HEK293 (cell line): Measurements from ENCODE around the gene ARRDC2.
"Not testable (repeated sequence)": the region's sequence is repeated elsewhere in the genome, so short reads cannot be mapped to it uniquely, and the experiment has no call there.

ENCODE experiments used
- CTCF ChIA-PET: fragments of 350-600 bp; formaldehyde crosslinking; extraction: SDS; loops from one replicate; lab custom pipeline; 2021; ENCODE audit warnings: antibody characterized with exemption; lab: Yijun Ruan, JAX
- POLR2A ChIA-PET: fragments of 300-600 bp; formaldehyde crosslinking; extraction: SDS; loops from one replicate; lab custom pipeline; 2020; ENCODE audit warnings: antibody characterized with exemption, inconsistent platforms; lab: Yijun Ruan, JAX
- H3K27ac ChIP-seq: fragments of 200-500 bp; sonication (Bioruptor generic); 2 replicates; pipeline ENCODE4 v1.5.1; 2014; ENCODE audit warnings: low read depth, low read length, control low read depth, inconsistent platforms; ENCODE audit errors: extremely low read depth
- H3K36me3 ChIP-seq, 2 experiments: fragments of 200-500 bp in 1 of 2; sonication (Bioruptor generic) in 1 of 2; 1 replicate in 1 of 2; 2 replicates in 1 of 2; pipeline ENCODE4 v1.5.1; 2014 to 2017; ENCODE audit warnings: inconsistent platforms in 2 of 2, low read length in 2 of 2; ENCODE audit not compliant: control insufficient read depth in 2 of 2, insufficient read depth in 1 of 2
- H3K4me1 ChIP-seq: fragments of 200-500 bp; sonication (Bioruptor generic); 2 replicates; pipeline ENCODE4 v1.5.1; 2014; ENCODE audit warnings: mild to moderate bottlenecking, low read length, inconsistent platforms; ENCODE audit not compliant: control insufficient read depth, insufficient read depth
- H3K4me3 ChIP-seq: 2 replicates; pipeline ENCODE4 v1.5.1; 2011; ENCODE audit warnings: low read depth, mild to moderate bottlenecking, control low read depth, low read length, moderate library complexity
- H3K9me3 ChIP-seq: fragments of 200-500 bp; sonication (Bioruptor generic); 2 replicates; pipeline ENCODE4 v1.5.1; 2014; ENCODE audit warnings: low read depth, low read length, inconsistent platforms; ENCODE audit not compliant: control insufficient read depth, insufficient read depth
- BCL6B ChIP-seq: fragments of 450-650 bp; formaldehyde crosslinking; IDR thresholded peaks from 2 replicates; pipeline ENCODE4 v1.5.1; 2017; ENCODE audit warnings: missing biosample characterization, missing genetic modification characterization
- HIC1 ChIP-seq: fragments of 450-650 bp; formaldehyde crosslinking; IDR thresholded peaks from 2 replicates; pipeline ENCODE4 v1.5.1; 2016; ENCODE audit warnings: missing biosample characterization, missing genetic modification characterization
- SP3 ChIP-seq: fragments of 450-650 bp; formaldehyde crosslinking; IDR thresholded peaks from 2 replicates; pipeline ENCODE4 v1.5.1; 2016; ENCODE audit warnings: missing biosample characterization, missing genetic modification characterization
- SP7 ChIP-seq: fragments of 450-650 bp; formaldehyde crosslinking; IDR thresholded peaks from 2 replicates; pipeline ENCODE4 v1.5.1; 2016; ENCODE audit warnings: missing biosample characterization, missing genetic modification characterization
- YY2 ChIP-seq: fragments of 450-650 bp; formaldehyde crosslinking; IDR thresholded peaks from 2 replicates; pipeline ENCODE4 v1.5.1; 2016; ENCODE audit warnings: missing biosample characterization, missing genetic modification characterization
- ZBTB21 ChIP-seq: fragments of 450-650 bp; formaldehyde crosslinking; IDR thresholded peaks from 2 replicates; pipeline ENCODE4 v1.5.1; 2017; ENCODE audit warnings: missing biosample characterization, missing genetic modification characterization
- ZBTB26 ChIP-seq: fragments of 450-650 bp; formaldehyde crosslinking; optimal IDR thresholded peaks from 2 replicates; pipeline ENCODE3; 2016; ENCODE audit warnings: missing biosample characterization, mild to moderate bottlenecking, missing genetic modification characterization
- ZEB2 ChIP-seq: fragments of 450-650 bp; formaldehyde crosslinking; IDR thresholded peaks from 2 replicates; pipeline ENCODE4 v1.5.1; 2016; ENCODE audit warnings: missing biosample characterization, missing genetic modification characterization
- ZIC2 ChIP-seq: fragments of 450-650 bp; formaldehyde crosslinking; IDR thresholded peaks from 2 replicates; pipeline ENCODE4 v1.5.1; 2016; ENCODE audit warnings: missing biosample characterization, missing genetic modification characterization
- ZNF146 ChIP-seq: fragments of 450-650 bp; formaldehyde crosslinking; IDR thresholded peaks from 2 replicates; pipeline ENCODE4 v1.5.1; 2016; ENCODE audit warnings: missing biosample characterization, missing genetic modification characterization
- ZNF184 ChIP-seq: fragments of 450-650 bp; IDR thresholded peaks from 2 replicates; pipeline ENCODE4 v1.5.1; 2018; ENCODE audit warnings: missing biosample characterization, mild to moderate bottlenecking, missing genetic modification characterization
- ZNF211 ChIP-seq: fragments of 450-650 bp; formaldehyde crosslinking; IDR thresholded peaks from 2 replicates; pipeline ENCODE4 v1.5.1; 2016; ENCODE audit warnings: low read depth, missing biosample characterization, missing genetic modification characterization
- ZNF350 ChIP-seq: fragments of 450-650 bp; formaldehyde crosslinking; IDR thresholded peaks from 2 replicates; pipeline ENCODE4 v1.5.0; 2017; ENCODE audit warnings: missing biosample characterization, mild to moderate bottlenecking, missing genetic modification characterization
- ZNF423 ChIP-seq: fragments of 450-650 bp; formaldehyde crosslinking; IDR thresholded peaks from 2 replicates; pipeline ENCODE4 v1.5.1; 2016; ENCODE audit warnings: missing biosample characterization, missing genetic modification characterization
- ZNF623 ChIP-seq: fragments of 450-650 bp; formaldehyde crosslinking; IDR thresholded peaks from 2 replicates; pipeline ENCODE4 v1.5.1; 2016; ENCODE audit warnings: missing biosample characterization, missing genetic modification characterization
- ZNF660 ChIP-seq: fragments of 450-650 bp; IDR thresholded peaks from 2 replicates; pipeline ENCODE4 v1.5.1; 2018; ENCODE audit warnings: missing biosample characterization, mild to moderate bottlenecking, missing genetic modification characterization
- ZNF701 ChIP-seq: fragments of 450-650 bp; formaldehyde crosslinking; IDR thresholded peaks from 2 replicates; pipeline ENCODE4 v1.5.1; 2016; ENCODE audit warnings: missing biosample characterization, missing genetic modification characterization
- ZNF792 ChIP-seq: fragments of 450-650 bp; formaldehyde crosslinking; IDR thresholded peaks from 2 replicates; pipeline ENCODE4 v1.5.1; 2016; ENCODE audit warnings: missing biosample characterization, missing genetic modification characterization
- ZSCAN30 ChIP-seq: fragments of 450-650 bp; IDR thresholded peaks from 2 replicates; pipeline ENCODE4 v1.5.1; 2018; ENCODE audit warnings: missing biosample characterization, mild to moderate bottlenecking, missing genetic modification characterization, moderate library complexity
- ZXDB ChIP-seq: fragments of 450-650 bp; formaldehyde crosslinking; IDR thresholded peaks from 2 replicates; pipeline ENCODE4 v1.5.1; 2016; ENCODE audit warnings: missing biosample characterization, missing genetic modification characterization
- TF ChIP-seq, protein P1 (sequence below): fragments of 450-650 bp; formaldehyde crosslinking; IDR thresholded peaks from 2 replicates; pipeline ENCODE4 v1.5.1; 2016; ENCODE audit warnings: missing biosample characterization, missing genetic modification characterization
- TF ChIP-seq, protein P2 (sequence below): fragments of 450-650 bp; formaldehyde crosslinking; IDR thresholded peaks from 2 replicates; pipeline ENCODE4 v1.5.1; 2016; ENCODE audit warnings: missing biosample characterization, missing genetic modification characterization
- TF ChIP-seq, protein P3 (sequence below): fragments of 450-650 bp; formaldehyde crosslinking; IDR thresholded peaks from 2 replicates; pipeline ENCODE4 v1.5.1; 2016; ENCODE audit warnings: missing biosample characterization, missing genetic modification characterization

ARRDC2 gene

GRCh38 chr19:18029617-18030338, 21.8 kb downstream of the ARRDC2 start (continued):
- TF ChIP-seq ZNF623: peak; percentile 18; the same call in 1 of the 2 replicates
- peak; percentile 57 for TF ChIP-seq ZBTB21 (tag by site-specific recombination)
- TF ChIP-seq, protein P1, sequence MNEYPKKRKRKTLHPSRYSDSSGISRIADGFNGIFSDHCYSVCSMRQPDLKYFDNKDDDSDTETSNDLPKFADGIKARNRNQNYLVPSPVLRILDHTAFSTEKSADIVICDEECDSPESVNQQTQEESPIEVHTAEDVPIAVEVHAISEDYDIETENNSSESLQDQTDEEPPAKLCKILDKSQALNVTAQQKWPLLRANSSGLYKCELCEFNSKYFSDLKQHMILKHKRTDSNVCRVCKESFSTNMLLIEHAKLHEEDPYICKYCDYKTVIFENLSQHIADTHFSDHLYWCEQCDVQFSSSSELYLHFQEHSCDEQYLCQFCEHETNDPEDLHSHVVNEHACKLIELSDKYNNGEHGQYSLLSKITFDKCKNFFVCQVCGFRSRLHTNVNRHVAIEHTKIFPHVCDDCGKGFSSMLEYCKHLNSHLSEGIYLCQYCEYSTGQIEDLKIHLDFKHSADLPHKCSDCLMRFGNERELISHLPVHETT: 0 out of 2 replicates have a peak, but pooled peaks have one; percentile 56
- TF ChIP-seq SP3 (tag by site-specific recombination): 0 out of 2 replicates have a peak, but pooled peaks have one; percentile 7
- TF ChIP-seq ZNF792 (tag by site-specific recombination): peak; percentile 100
- no peak for TF ChIP-seq BCL6B
- no peak for TF ChIP-seq ZNF350 (tag by site-specific recombination)
- peak; percentile 32; the same call in 1 of the 2 replicates for TF ChIP-seq HIC1
- TF ChIP-seq, protein P2, sequence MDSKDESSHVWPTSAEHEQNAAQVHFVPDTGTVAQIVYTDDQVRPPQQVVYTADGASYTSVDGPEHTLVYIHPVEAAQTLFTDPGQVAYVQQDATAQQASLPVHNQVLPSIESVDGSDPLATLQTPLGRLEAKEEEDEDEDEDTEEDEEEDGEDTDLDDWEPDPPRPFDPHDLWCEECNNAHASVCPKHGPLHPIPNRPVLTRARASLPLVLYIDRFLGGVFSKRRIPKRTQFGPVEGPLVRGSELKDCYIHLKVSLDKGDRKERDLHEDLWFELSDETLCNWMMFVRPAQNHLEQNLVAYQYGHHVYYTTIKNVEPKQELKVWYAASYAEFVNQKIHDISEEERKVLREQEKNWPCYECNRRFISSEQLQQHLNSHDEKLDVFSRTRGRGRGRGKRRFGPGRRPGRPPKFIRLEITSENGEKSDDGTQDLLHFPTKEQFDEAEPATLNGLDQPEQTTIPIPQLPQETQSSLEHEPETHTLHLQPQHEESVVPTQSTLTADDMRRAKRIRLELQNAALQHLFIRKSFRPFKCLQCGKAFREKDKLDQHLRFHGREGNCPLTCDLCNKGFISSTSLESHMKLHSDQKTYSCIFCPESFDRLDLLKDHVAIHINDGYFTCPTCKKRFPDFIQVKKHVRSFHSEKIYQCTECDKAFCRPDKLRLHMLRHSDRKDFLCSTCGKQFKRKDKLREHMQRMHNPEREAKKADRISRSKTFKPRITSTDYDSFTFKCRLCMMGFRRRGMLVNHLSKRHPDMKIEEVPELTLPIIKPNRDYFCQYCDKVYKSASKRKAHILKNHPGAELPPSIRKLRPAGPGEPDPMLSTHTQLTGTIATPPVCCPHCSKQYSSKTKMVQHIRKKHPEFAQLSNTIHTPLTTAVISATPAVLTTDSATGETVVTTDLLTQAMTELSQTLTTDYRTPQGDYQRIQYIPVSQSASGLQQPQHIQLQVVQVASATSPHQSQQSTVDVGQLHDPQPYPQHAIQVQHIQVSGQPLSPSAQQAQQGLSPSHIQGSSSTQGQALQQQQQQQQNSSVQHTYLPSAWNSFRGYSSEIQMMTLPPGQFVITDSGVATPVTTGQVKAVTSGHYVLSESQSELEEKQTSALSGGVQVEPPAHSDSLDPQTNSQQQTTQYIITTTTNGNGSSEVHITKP (tag by site-specific recombination): 0 out of 2 replicates have a peak, but pooled peaks have one; percentile 38
- TF ChIP-seq ZNF701 (tag by site-specific recombination): no peak
- peak; percentile 53; the same call in 1 of the 2 replicates for TF ChIP-seq ZIC2
- TF ChIP-seq SP7 (tag by site-specific recombination): peak; percentile 55
- 0 out of 2 replicates have a peak, but pooled peaks have one; percentile 23 for TF ChIP-seq ZNF184 (tag by site-specific recombination)
- TF ChIP-seq, protein P3, sequence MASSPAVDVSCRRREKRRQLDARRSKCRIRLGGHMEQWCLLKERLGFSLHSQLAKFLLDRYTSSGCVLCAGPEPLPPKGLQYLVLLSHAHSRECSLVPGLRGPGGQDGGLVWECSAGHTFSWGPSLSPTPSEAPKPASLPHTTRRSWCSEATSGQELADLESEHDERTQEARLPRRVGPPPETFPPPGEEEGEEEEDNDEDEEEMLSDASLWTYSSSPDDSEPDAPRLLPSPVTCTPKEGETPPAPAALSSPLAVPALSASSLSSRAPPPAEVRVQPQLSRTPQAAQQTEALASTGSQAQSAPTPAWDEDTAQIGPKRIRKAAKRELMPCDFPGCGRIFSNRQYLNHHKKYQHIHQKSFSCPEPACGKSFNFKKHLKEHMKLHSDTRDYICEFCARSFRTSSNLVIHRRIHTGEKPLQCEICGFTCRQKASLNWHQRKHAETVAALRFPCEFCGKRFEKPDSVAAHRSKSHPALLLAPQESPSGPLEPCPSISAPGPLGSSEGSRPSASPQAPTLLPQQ (tag by site-specific recombination): peak; percentile 78
- no peak for TF ChIP-seq ZBTB26 (tag by site-specific recombination)
- TF ChIP-seq ZSCAN30 (tag by site-specific recombination): peak; percentile 58; the same call in 1 of the 2 replicates
- TF ChIP-seq ZNF423: no peak
- 0 out of 2 replicates have a peak, but pooled peaks have one; percentile 23 for TF ChIP-seq ZEB2 (tag by site-specific recombination)
- TF ChIP-seq ZNF660: peak; percentile 13; the same call in 1 of the 2 replicates
- peak; percentile 15; the same call in 1 of the 2 replicates for TF ChIP-seq ZXDB
- TF ChIP-seq ZNF146: no peak
- 0 out of 2 replicates have a peak, but pooled peaks have one; percentile 21 for TF ChIP-seq YY2
- TF ChIP-seq ZNF211: no peak

GRCh38 chr19:18031401-18031800, 23.4 kb downstream of the ARRDC2 start:
- H3K4me3 ChIP-seq, H3K9me3 ChIP-seq, H3K27ac ChIP-seq, H3K4me1 ChIP-seq, H3K36me3 ChIP-seq: not testable (repeated sequence)
- POLR2A ChIA-PET: interaction anchor here (0.5 kb wide), 1 partner anchor 34 kb away, joined by 3 read pairs; no protein-coding TSS in a partner anchor
- CTCF ChIA-PET: interaction anchor here (1.1 to 1.3 kb wide), 2 partner anchors 21 to 24 kb away, joined by 3 to 4 read pairs; no protein-coding TSS in a partner anchor

DNA sequence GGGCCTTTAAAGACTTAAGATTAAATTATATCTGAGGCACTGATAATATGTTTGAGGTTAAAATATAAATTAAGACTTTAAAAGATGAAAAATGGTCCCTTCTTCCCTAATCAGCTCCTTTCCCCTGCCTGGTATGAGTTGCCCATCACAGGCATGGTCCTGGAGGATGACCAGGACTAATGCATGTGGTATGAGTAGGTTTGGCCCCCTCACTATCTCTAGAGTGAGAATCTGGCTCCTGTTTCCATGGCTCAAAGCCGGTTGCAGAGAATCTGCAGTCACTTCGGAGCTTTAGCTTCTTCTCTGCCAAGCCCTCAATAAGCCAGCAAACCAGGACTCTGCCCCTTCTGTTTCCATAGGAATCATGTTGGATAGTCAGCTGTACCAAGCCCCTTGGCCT, 24.1 kb downstream of the ARRDC2 start:
- H3K9me3 ChIP-seq, H3K36me3 ChIP-seq, H3K4me1 ChIP-seq, H3K27ac ChIP-seq, H3K4me3 ChIP-seq, POLR2A ChIA-PET: not testable (repeated sequence)
- CTCF ChIA-PET: interaction anchor here (1.1 to 1.3 kb wide), 2 partner anchors 22 to 25 kb away, joined by 3 to 4 read pairs; no protein-coding TSS in a partner anchor
